Left ventricle myocardium inferior (tissue), 1 donor: ENCODE results near the gene RPL19. TPM values are rescaled to one million over a fixed set of nuclear protein-coding genes. Genes with fewer than 3 reads are reported as not detected.
A peak's percentile ranks its signal among the peaks of the same experiment; 100 is the strongest.

Experiments
- DNase-seq: peaks from one replicate; pipeline ENCODE4 v3.0.0-alpha.2; 2020
- H3K27ac ChIP-seq: fragments of 200-600 bp; replicated peaks from 2 replicates; pipeline ENCODE4 v1.8.0; 2021
- H3K27me3 ChIP-seq: fragments of 200-600 bp; 2 replicates; pipeline ENCODE4 v1.8.0; 2021; ENCODE audit warnings: low read depth
- H3K36me3 ChIP-seq: fragments of 200-600 bp; 2 replicates; pipeline ENCODE4 v1.8.0; 2021
- H3K4me1 ChIP-seq: fragments of 200-600 bp; 2 replicates; pipeline ENCODE4 v1.8.0; 2021
- H3K4me3 ChIP-seq: fragments of 200-600 bp; 2 replicates; pipeline ENCODE4 v1.8.0; 2021; ENCODE audit warnings: mild to moderate bottlenecking, moderate library complexity
- H3K9me3 ChIP-seq: fragments of 200-600 bp; replicated peaks from 2 replicates; pipeline ENCODE4 v1.8.0; 2021
- intact Hi-C: fragments of 100-400 bp; cut with micrococcal nuclease; formaldehyde crosslinking; loops from one replicate; pipeline ENCODE4 v1.11.0; 2022
- total RNA-seq: library from RNA; stranded (reverse); fragmentation: NEBNext Ultra II Directional; extraction: Animal tissue kit (Norgen Biotek cat#: 25700); gene quantifications from one replicate; pipeline ENCODE4 v1.2.1, GENCODE V29; 2021
- TF ChIP-seq, protein P1 (sequence below): fragments of 200-600 bp; IDR thresholded peaks from 2 replicates; pipeline ENCODE4 v1.8.0; 2021; ENCODE audit warnings: antibody characterized with exemption, mild to moderate bottlenecking, borderline replicate concordance
- donor health status: DM: no; HTN: yes; CAD: no; lungs with severe emphysema.

RPL19 gene
- total RNA-seq, 1 donor from 2014 or later = 944 TPM

DNA sequence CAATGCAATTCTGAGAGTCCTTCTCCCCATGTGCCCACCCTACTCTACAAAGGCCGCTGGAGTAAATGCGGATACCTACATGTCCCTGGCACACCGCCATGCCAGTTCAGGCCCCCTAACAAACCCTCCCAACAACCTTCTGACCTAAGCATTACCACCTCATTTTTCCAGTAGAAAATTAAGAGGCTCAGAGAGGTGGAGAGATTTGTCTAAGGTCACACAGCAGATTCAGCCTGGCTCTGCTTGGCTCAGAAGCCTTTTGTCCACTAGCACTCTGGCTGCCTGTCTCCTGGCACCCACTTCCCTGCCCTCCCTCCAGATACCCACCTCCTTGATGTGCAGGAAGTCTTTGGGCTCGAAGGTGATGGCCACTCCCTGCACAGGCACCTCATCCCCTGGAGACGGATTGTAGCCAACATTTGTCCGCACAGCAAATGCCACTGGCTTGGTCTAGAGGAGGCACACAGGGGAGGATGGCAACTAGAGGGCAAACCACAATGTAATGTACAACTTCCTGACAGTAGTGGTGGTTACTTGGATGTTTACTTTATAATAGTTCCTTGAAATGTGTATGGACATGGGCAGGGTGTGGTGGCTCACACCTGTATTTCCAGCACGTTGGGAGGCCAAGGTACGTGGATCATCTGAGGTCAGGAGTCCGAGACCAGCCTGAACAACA, 12.8 kb upstream of the RPL19 start:
- Histone ChIP-seq H3K4me1 (no peaks in the 10 kb centered on the region), H3K27ac (no peak overlapping the region), H3K9me3 (no peaks in the 10 kb centered on the region), H3K4me3 (no peak overlapping the region), H3K36me3 (peaks cover 46% of the 10 kb centered on the region), H3K27me3 (no peaks in the 10 kb centered on the region)
- no peak for DNase-seq
- intact Hi-C loops = no loop called here
- TF ChIP-seq, protein P1, sequence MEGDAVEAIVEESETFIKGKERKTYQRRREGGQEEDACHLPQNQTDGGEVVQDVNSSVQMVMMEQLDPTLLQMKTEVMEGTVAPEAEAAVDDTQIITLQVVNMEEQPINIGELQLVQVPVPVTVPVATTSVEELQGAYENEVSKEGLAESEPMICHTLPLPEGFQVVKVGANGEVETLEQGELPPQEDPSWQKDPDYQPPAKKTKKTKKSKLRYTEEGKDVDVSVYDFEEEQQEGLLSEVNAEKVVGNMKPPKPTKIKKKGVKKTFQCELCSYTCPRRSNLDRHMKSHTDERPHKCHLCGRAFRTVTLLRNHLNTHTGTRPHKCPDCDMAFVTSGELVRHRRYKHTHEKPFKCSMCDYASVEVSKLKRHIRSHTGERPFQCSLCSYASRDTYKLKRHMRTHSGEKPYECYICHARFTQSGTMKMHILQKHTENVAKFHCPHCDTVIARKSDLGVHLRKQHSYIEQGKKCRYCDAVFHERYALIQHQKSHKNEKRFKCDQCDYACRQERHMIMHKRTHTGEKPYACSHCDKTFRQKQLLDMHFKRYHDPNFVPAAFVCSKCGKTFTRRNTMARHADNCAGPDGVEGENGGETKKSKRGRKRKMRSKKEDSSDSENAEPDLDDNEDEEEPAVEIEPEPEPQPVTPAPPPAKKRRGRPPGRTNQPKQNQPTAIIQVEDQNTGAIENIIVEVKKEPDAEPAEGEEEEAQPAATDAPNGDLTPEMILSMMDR = no peak

DNA sequence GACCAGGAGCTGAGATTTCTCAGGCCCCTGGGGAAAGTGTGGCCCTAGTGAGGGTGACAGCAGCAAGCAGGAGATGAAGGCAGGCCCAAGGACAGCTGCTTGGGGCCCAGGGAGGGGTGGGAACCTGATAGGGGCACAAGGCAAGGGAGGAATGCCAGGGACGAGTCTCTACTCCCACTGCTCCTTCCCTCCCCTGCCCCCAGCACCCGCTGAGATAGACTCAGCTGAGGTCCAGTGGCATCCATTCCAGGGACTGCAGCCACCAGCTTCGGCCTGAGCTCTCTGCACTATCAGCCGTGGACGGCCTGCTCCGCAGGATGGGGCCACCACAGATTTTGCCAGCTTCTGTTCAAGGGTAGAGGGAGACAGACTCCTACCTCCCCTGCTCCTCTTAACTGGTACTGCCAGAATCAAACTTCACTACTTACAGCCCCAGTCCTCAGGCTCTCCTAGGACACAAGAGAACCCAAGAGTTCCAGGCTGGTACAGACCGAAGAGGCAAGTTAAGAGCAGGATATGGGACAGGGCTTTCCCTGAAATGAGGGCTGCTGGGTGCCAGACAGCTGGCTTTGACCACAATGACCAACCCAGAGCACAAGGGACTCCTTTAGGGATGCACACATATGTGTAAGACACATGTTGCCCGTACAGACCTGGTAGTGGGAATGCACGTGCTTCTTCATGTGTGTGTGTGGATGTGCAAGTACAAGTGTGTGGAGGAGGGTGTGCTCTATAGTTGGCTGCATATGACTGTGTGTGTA, 8.2 kb upstream of the RPL19 start:
- Histone ChIP-seq H3K4me3 (no peak overlapping the region), H3K4me1 (peaks cover 20% of the 10 kb centered on the region), H3K9me3 (no peaks in the 10 kb centered on the region), H3K36me3 (peaks cover 18% of the 10 kb centered on the region), H3K27ac (no peak overlapping the region), H3K27me3 (no peaks in the 10 kb centered on the region)
- TF ChIP-seq, protein P1 = no peak
- intact Hi-C loops = no loop called here
- no peak for DNase-seq

DNA sequence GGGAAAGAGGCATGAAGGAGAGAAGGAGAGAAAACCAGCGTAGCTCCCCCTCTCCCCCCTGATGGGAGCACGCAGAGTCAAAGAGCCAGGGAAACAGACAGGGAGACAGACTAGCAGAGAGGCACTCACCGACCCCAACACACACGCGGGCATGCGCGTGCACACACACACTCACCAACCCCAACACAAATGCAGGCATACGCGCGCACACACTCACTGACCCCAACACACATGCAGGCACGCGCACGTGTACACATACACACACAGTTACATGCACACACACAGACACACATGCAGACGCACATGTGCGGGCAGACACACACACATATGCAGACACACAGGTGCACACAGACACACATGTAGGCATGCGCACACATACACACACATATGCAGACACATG, 7.2 kb upstream of the RPL19 start:
- Histone ChIP-seq H3K9me3 (no peaks in the 10 kb centered on the region), H3K4me1 (peaks cover 30% of the 10 kb centered on the region), H3K4me3 (no peak overlapping the region), H3K27me3 (no peaks in the 10 kb centered on the region), H3K27ac (no peak overlapping the region), H3K36me3 (peaks cover 10% of the 10 kb centered on the region)
- no peak for DNase-seq
- TF ChIP-seq, protein P1 = no peak
- intact Hi-C loops = no loop called here

DNA sequence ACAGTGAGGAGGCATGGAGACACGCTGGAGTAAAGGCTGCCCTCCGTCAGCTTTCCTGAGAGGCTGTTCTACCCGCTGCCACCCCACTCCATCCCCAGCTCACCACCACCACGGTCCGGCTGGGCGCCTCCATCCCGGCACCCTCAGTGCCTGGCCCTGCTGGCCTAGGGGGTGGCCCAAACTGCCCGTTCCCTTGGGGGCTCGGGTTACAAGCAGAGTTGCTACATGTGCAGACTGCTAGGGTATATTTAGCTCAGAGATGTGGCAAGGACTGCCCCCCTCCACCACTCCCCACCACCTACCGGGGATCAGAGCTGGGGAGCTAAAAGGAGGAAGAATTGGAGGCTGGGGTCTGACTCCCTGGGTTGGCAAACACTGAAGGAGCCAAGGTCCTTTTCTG, 6.7 kb upstream of the RPL19 start:
- TF ChIP-seq, protein P1 = no peak
- intact Hi-C loops = no loop called here
- peaks cover 35% of the 10 kb centered on the region for H3K4me1 ChIP-seq
- no peaks in the 10 kb centered on the region for H3K9me3 ChIP-seq
- peaks cover 6% of the 10 kb centered on the region for H3K36me3 ChIP-seq
- no peak overlapping the region for H3K4me3 ChIP-seq
- no peak for DNase-seq
- H3K27ac ChIP-seq = no peak overlapping the region
- no peaks in the 10 kb centered on the region for H3K27me3 ChIP-seq

DNA sequence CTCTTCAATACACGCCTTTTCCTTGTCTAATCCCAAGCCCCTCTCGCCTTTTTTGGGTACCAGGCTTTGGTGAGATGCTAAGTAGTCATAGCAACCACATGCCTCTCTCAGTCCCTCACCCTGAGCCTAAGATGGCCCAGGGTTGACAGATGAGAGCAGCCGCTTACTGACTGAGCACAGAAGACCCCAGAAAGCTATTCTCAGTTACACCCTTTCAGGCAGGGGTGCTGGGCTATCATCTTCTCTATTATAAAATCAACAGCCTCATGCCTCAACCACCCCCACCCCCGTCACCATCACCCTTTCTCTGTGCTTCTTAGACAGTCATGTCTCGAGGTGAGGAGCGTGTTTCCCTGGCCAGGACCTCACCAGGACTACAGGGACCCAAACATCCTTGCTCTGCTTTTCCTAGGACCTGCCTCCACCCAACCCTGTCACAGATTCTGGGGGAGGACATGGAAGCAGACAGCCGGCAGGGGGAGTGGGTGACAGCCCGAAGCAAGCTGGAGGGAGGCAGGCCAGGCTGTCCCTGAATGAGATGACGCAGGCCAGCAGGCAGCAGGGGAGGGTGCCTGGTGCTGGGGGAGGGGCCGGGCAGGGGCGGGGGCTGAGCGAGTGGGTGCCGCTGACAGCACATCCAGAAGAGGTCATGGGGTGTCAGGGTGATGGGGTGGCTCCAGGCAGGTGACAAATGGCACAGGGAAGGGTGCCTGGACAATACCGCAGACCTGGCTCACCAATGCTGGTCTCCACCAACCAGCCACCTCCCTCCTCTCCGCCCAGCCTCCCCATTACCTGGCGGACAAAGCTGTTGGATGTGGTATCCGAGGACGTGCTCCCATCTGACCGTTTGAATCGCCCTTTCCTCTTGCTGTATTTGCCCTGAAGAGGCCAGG, 5.7 kb upstream of the RPL19 start:
- Histone ChIP-seq H3K27ac (peak overlapping the region; percentile 11), H3K9me3 (no peaks in the 10 kb centered on the region), H3K27me3 (no peaks in the 10 kb centered on the region), H3K36me3 (peaks cover 6% of the 10 kb centered on the region), H3K4me3 (no peak overlapping the region), H3K4me1 (peaks cover 39% of the 10 kb centered on the region)
- TF ChIP-seq, protein P1 = peak; percentile 55
- peak; percentile 68 for DNase-seq
- intact Hi-C loops = no loop called here
